Heart right ventricle (tissue), 16 donors: ENCODE data around the gene NELFB. TPM values are rescaled to one million over a fixed set of nuclear protein-coding genes. Genes with fewer than 3 reads are reported as not detected.

Experiments
- ATAC-seq, 8 donors: fragments of 200-7000 bp; cut with Tn5 transposase; one replicate each; pipeline ENCODE4 v1.9.1; 2020; ENCODE audit warnings: mild to moderate bottlenecking in 8 of 8, moderate library complexity in 8 of 8, moderate number of reproducible peaks in 1 of 8
- DNase-seq, 2 donors: peaks; one replicate each; pipeline ENCODE4 v3.0.0-alpha.2; 2020
- H3K27ac ChIP-seq, 10 donors: fragments of 200-600 bp; sonication (generic) in 2 of 10; one replicate each; pipeline versions ENCODE4 v1.5.0 to v1.8.0; 2020 to 2022; ENCODE audit warnings: mild to moderate bottlenecking in 3 of 10
- H3K27me3 ChIP-seq, 7 donors: fragments of 200-600 bp; one replicate each; pipeline ENCODE4 v1.8.0; 2021 to 2022; ENCODE audit warnings: mild to moderate bottlenecking in 2 of 7
- H3K36me3 ChIP-seq, 9 donors: fragments of 200-600 bp; sonication (generic) in 1 of 9; one replicate each; pipeline versions ENCODE4 v1.5.0 to v1.8.0; 2020 to 2022; ENCODE audit warnings: mild to moderate bottlenecking in 2 of 9
- H3K4me1 ChIP-seq, 9 donors: fragments of 200-600 bp; sonication (generic) in 1 of 9; one replicate each; pipeline versions ENCODE4 v1.5.0 to v1.8.0; 2020 to 2022; ENCODE audit warnings: mild to moderate bottlenecking in 4 of 9
- H3K4me3 ChIP-seq, 10 donors: fragments of 200-600 bp; sonication (generic) in 2 of 10; one replicate each; pipeline versions ENCODE4 v1.5.0 to v1.8.0; 2020 to 2022; ENCODE audit warnings: mild to moderate bottlenecking in 7 of 10, moderate library complexity in 2 of 10
- H3K9me3 ChIP-seq, 11 donors: fragments of 200-600 bp in 10 of 11; sonication (generic) in 2 of 11; one replicate each; pipeline versions ENCODE4 v1.5.0 to v1.8.0; 2013 to 2022; ENCODE audit warnings: mild to moderate bottlenecking in 2 of 11, control low read depth in 1 of 11, moderate library complexity in 1 of 11
- WGBS, 2 donors: extraction: QIAGEN DNeasy Blood & Tissue Kit; methylation state at CpG; one replicate each; pipeline ENCODE4 v1.1.7; 2013; ENCODE audit warnings: inconsistent platforms in 1 of 2; 5-methylcytosine and 5-hydroxymethylcytosine counted together
- intact Hi-C, 10 donors: fragments of 100-400 bp; cut with DNase I; formaldehyde crosslinking; loops; one replicate each; pipeline versions ENCODE4 v1.11.1 to v1.14.2; 2022
- polyA plus RNA-seq, 2 donors: library from polyadenylated mRNA; stranded (reverse); fragments of 200-250 nt; gene quantifications; one replicate each; pipeline ENCODE4 v1.2.3, GENCODE V29; 2013
- total RNA-seq, 10 donors: library from RNA; stranded (reverse); fragmentation: NEBNext Ultra II Directional in 3 of 10; extraction: Animal tissue kit (Norgen Biotek cat#: 25700) in 3 of 10; gene quantifications; one replicate each; pipeline versions ENCODE4 v1.2.1 to v1.2.4, GENCODE V29; 2021 to 2023
- TF ChIP-seq, protein P1 (sequence below), 9 donors: fragments of 200-600 bp; sonication (generic) in 2 of 9; IDR thresholded peaks; one replicate each; pipeline versions ENCODE4 v1.5.0 to v1.8.0; 2021 to 2022; ENCODE audit warnings: antibody characterized with exemption in 9 of 9, mild to moderate bottlenecking in 5 of 9, moderate library complexity in 1 of 9
- donor health status: Arrhythmogenic right ventricular cardiomyopathy.
- donor health status: ischemic (EF 13 %, LVEDD 7.1; RV severe dilation, severe dysfunction).
- donor health status: healthy with polysubstance abuse.
- donor health status: DM: no; HTN: yes; CAD: no.
- donor health status: DM: no; HTN: no; CAD: no.
- donor health status: ischemic (EF 25% LVEDD 6.9; RV normal size, moderate dysfunction).
- donor health status: ischemic (EF 25% LVEDD 5.7; RV mildly dilated, moderate dysfunction).
- donor health status: healthy.
- donor health status: DM: yes; HTN: yes; CAD: no.
- donor health status: Ischemic cardiomyopathy.
- donor health status: ischemic (EF 35%, LVEDD 5.7; RV mildly dilated, moderate dysfunction).
- donor health status: nonischemic (EF 11% LVEDD 7.7; RV severe dilation, severe dysfunction).
- donor health status: DM: yes; HTN: yes; CAD: no.
- donor health status: PGD.
- donor health status: ischemic (EF 29% LVEDD 5.4; RV normal size, mild dysfunction).
- donor health status: nonischemic (EF 23%, LVEDD 6.1; RV moderate dilation, normal function).

The NELFB gene
- total and polyA plus RNA-seq, 12 donors: 31.5 to 52.9 (median 39.2) TPM

DNA sequence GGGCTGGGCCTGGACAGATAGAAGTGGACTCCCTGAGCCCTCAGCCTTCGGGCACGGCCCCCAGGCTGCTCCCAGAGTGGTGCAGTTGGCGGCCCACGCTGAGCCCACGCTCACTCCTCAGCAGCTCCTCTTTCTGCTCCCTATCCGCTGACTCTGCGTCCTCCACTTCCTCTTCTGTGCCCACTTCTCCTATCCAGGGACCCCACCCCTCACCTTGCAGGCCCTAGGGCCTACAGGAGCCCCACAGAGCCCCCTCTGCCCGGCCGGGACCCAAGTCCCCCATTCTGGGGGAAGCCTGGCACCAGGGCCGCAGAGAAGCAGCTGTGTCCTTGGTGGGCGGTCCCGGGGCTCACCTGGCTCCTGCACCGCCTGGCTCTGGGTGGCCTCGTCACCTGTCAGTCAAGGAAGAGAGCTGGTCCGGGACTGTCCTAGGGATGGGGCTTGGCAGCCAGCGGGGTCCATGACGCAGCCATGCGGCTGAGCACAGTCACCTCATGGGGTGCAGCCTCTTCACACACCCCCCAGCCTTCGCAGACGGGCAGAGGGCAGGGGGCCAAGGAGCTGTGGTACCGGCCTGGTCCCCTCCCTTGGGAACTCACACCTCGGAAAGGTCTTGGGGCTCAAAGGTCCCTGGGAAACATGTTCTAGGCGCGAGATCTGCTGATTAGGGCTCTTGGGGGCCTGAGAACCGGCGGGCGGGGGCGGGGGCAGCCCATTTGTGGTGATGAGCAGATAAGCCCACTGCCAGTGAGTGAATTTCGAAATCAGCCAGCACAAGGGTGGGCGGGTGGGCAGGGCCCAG is 52.3 kb downstream of the NELFB start:
- Histone ChIP-seq H3K9me3 (no peaks in the 10 kb centered on the region), H3K27me3 (peaks cover 0 to 59% (median 10%) of the 10 kb centered on the region in 7 donors), H3K4me3 (peak overlapping the region in 4 of 10 donors; percentile 8 to 55 (median 50)), H3K27ac (peak overlapping the region in 8 of 10 donors; percentile 86 to 96 (median 92)), H3K4me1 (peaks cover 15 to 67% (median 53%) of the 10 kb centered on the region in 9 donors), H3K36me3 (no peaks in the 10 kb centered on the region)
- no peak for ATAC-seq
- TF ChIP-seq, protein P1, sequence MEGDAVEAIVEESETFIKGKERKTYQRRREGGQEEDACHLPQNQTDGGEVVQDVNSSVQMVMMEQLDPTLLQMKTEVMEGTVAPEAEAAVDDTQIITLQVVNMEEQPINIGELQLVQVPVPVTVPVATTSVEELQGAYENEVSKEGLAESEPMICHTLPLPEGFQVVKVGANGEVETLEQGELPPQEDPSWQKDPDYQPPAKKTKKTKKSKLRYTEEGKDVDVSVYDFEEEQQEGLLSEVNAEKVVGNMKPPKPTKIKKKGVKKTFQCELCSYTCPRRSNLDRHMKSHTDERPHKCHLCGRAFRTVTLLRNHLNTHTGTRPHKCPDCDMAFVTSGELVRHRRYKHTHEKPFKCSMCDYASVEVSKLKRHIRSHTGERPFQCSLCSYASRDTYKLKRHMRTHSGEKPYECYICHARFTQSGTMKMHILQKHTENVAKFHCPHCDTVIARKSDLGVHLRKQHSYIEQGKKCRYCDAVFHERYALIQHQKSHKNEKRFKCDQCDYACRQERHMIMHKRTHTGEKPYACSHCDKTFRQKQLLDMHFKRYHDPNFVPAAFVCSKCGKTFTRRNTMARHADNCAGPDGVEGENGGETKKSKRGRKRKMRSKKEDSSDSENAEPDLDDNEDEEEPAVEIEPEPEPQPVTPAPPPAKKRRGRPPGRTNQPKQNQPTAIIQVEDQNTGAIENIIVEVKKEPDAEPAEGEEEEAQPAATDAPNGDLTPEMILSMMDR (IDR thresholded peaks at IDR 0.05): no peak
- peak in 1 of 2 donors; percentile 16 for DNase-seq
- 59 to 60% methylated on average over 30 of the region's 30 CpGs for WGBS, 2 donors
- intact Hi-C loops: no loop called here

DNA sequence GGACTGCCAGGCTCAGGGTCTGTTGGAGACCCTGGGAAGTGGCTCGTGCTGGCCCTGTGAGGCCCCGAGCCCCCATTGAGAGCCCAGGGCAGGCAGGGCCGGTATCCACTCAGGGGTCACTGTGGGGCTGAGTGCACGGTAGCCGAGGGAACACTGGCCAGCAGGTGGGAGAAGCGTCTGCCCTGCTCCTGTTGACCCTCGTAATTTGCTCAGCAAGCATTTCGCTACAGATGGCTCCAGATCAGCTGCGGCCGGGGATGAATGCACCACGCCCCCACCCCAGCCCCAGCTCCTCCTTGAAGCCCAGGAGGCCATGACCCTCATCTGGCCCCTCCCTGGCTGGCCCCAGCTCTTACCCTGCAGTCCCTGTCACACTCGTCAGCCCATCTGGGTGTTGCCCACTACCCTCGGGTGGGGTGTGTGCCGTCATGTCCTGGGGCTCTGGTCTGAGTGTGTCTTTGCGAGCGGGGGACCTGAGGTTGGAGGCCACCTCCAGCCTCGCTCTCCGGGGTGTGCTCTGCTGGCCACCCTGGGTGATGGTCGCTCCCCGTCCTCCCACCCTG is 53.0 kb downstream of the NELFB start:
- ATAC-seq (no peak), DNase-seq (no peak)
- no peak overlapping the region for H3K4me3 ChIP-seq
- H3K4me1 ChIP-seq: peaks cover 15 to 61% (median 46%) of the 10 kb centered on the region in 9 donors
- no peaks in the 10 kb centered on the region for H3K9me3 ChIP-seq
- 69 to 70% methylated on average over 20 of the region's 20 CpGs for WGBS, 2 donors
- H3K36me3 ChIP-seq: no peaks in the 10 kb centered on the region
- TF ChIP-seq, protein P1 (IDR thresholded peaks at IDR 0.05): no peak
- H3K27me3 ChIP-seq: peaks cover 0 to 53% (median 10%) of the 10 kb centered on the region in 7 donors
- no peak overlapping the region for H3K27ac ChIP-seq
- intact Hi-C loops: no loop called here

DNA sequence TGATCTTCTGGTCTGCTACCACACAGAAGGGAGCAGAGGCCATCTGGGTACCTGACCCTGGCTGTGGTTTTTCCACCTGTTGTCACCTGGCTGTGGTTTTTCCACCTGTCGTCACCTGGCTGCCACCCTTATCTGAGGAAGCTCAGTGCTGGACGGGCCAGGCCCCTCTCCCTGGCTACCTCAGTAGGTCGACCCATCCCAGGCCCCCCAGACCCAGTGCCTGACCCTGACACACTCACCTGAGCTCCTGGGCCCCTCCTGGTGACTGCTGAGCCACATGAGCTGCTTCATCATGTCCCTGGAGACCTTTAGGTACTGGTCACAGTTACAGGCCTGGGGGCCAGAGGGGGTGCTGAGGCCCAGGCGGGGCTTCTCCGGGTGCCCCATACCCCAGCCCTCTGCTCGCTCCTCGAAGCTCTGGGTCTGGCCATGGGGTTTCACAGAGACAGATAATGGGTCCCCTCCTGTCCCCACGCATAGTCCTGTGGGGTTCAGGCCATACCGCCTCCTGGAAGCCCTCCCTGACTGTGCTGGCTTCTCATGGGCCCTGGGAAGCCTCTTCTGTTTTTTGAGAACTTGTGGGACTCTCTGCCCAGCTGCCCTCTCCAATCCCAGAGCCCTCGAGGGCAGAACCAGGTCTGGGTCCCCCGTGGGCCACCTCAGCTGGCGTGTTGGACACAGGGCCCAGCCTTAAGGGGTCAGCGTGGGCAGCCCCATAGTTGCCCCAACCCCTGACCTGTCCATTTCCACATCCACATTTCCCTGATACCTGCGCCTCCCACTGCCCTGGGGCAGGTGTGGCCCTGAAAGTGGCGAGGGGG is 54.5 kb downstream of the NELFB start:
- ATAC-seq (no peak), DNase-seq (no peak)
- no peaks in the 10 kb centered on the region for H3K36me3 ChIP-seq
- H3K4me1 ChIP-seq: peaks cover 15 to 55% (median 32%) of the 10 kb centered on the region in 9 donors
- 87 to 88% methylated on average over 15 of the region's 15 CpGs for WGBS, 2 donors
- H3K27me3 ChIP-seq: peaks cover 0 to 38% (median 10%) of the 10 kb centered on the region in 7 donors
- H3K9me3 ChIP-seq: no peaks in the 10 kb centered on the region
- H3K27ac ChIP-seq: no peak overlapping the region
- TF ChIP-seq, protein P1 (IDR thresholded peaks at IDR 0.05): no peak
- intact Hi-C loops: no loop called here
- H3K4me3 ChIP-seq: no peak overlapping the region
